GM19238 (cell line): ENCODE data around the gene SNX21.
"Not testable (repeated sequence)": the region's sequence is repeated elsewhere in the genome, so short reads cannot be mapped to it uniquely, and the experiment has no call there.

Experiments
- DNase-seq: peaks from one replicate; pipeline ENCODE4 v3.0.0; 2011; ENCODE audit warnings: low spot score; ENCODE audit not compliant: insufficient read length

The SNX21 gene

DNA sequence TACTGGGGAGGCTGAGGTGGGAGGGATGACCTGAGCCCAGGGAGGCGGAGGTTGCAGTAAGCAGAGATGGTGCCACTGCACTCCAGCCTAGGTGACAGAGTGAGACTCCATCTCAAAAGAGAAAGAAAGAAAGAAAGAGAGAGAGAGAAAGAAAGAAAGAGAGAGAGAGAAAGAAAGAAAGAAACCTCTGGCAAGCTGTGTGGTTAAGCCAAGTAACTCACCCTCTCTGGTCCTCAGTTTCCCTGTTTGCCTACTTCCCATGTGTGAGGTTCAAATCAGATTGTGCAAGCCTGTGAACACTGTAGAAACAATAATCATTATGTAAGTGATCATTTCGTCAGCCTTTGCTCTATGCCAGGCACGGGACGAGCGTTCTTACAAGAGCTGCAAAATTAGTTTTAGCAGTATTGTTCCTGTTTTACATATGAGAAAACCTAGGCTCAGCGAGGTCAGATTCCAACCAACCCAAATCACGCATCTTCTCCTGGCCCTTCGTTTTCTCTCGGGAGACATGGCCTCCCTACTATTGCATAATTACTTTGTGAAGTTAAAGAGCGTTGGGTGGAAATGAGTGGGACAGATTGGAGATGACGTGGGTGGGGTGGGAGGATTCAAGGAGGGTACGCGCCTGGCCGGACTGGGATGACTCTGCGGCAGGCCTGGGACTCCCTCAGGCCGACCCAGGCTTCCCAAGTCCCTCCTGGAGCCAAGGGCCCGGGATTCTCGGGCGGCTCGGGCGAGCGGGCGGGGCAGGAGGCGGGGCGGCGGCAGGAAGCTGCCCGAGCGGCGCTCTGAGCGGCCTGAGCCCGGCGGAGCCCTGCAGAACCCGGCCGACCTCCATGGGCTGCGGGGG lies at the start of gene SNX21:
Gene SNX21 (plus strand): TSS at position 770 of the 853 bp plus-strand sequence. CDS start 121 bp downstream, outside the sequence.
- peak; percentile 48 for DNase-seq

DNA sequence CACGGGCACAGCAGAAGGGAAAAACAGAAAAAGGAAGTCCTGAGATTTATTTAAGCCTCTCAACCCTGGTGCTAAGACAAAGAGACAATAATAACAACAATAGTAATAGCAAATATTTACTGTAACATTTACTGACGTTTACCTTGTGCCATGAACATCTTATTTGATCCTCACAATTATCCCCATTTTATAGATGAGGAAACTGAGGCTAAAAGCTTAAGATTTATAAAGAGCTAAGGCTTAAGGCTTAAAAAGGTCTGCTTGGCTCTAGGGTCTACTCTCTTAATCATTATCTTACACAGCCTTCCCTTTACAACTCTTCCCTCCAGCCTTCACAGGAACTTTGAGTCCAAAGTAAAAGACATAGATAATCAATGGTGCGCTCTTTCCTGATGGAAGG lies 45.2 kb upstream of the SNX21 start:
- no peak for DNase-seq

DNA sequence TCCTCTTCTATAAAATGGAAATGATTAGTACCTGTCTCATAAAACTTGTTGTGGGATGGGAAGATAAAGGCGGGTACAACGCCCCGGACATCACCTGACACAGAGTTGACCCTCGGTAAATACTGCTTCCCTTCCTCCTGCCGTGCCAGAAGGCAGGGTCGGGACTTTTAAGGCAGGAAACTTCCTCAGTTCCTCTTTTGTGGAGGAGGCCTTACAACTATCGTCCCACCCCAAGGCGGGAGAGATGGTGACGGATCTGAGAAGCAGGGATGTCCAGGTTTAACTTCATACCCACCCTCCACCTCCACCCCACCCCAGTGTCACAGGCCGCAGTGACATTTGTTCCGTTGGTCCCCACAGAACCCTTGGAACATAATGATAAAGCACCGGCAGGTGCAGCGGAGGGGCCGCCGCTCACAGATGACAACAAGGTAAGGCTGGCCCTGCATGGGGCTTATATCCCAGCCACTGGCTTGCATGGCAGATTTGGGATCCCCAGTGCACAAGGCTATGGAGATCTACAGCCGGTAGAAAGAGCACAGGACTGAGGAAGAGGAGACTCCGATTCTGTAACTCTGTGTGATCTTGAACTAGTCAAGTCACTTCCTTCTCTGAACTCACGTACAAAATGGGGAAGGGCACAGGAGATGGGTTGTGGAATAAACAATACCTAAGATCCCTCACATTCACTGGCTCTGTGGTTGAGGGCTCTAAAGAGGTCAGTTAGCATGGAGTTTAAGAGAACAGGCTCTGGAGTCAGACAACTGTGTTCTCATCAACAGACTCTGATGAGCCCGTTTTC lies 41.1 kb upstream of the SNX21 start:
- DNase-seq = no peak

DNA sequence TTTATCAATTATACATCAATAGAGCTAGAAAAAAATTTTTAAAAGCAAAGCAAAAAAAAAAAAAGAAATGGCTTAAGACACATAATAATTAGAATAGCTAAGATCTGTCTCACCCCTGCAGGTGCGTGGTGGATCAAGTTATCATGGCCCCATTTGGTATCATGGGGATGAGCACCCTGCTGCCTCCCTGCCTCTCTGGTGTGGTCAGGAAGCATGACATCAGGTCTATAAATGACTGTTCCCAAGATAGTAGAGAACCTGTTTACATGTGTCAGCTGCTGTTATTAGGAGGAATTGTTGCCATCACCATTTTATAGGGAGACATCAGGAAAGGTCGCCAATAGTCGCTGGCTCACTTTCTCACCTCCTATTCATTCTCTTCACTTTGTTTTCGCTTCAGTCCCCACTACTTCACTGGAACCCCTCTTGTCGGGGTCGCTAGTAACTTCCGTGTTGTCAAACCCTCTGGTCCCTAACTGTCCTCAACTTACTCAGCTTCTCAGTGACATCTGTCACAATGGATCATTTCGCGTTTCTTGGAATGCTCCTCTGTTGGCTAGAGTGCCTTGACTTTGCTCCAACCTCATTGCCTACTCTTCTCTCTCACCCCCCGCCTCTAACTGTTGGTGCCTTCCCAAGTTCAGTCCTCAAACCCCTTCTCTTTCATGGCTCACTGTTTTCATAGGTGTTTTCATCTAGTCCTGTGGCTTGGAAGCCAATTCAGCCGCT lies 37.1 kb upstream of the SNX21 start:
- no peak for DNase-seq

DNA sequence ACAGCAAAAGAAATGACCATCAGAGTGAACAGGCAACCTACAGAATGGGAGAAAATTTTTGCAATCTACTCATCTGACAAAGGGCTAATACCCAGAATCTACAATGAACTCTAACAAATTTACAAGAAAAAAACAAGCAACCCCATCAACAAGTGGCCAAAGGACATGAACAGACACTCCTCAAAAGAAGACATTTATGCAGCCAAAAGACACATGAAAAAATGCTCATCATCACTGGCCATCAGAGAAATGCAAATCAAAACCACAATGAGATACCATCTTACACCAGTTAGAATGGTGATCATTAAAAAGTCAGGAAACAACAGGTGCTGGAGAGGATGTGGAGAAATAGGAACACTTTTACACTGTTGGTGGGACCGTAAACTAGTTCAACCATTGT lies 36.1 kb upstream of the SNX21 start:
- not testable (repeated sequence) for DNase-seq

GRCh38 chr20:45797955-45798354 lies 35.6 kb upstream of the SNX21 start:
- not testable (repeated sequence) for DNase-seq

- no peak for DNase-seq
Observed at GRCh38 chr20:45798935-45799642, 34.5 kb upstream of the SNX21 start.

DNA sequence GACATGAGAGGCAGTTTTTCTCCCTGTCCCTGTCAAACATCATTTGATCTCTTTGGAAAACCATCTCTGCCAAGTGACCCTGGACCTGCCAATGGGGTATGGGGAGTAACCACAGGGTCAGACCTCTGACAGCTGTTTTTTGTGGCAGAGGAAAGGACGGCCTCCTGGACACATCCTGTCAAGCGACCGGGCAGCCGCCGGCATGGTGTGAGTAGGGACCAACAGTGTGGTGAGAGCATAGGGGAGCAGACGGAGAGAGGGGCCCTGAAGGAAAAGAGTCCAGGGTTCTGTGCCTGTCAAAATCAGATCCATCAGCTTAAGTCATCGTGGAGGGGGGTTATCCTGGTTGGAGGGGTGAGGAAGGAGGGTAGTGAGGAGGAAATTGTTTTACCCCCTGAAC lies 31.7 kb upstream of the SNX21 start:
- DNase-seq = no peak

GRCh38 chr20:45810191-45810970 lies 23.2 kb upstream of the SNX21 start:
- DNase-seq = no peak

- peak; percentile 98 for DNase-seq
Observed at GRCh38 chr20:45812157-45813005, 21.2 kb upstream of the SNX21 start, which contains the start of gene UBE2C. TSS of gene UBE2C (plus strand) at chr20:45812644. CDS start at chr20:45812696, 52 bp downstream.

- DNase-seq = no peak
Observed at GRCh38 chr20:45813006-45813340, 20.6 kb upstream of the SNX21 start.

DNA sequence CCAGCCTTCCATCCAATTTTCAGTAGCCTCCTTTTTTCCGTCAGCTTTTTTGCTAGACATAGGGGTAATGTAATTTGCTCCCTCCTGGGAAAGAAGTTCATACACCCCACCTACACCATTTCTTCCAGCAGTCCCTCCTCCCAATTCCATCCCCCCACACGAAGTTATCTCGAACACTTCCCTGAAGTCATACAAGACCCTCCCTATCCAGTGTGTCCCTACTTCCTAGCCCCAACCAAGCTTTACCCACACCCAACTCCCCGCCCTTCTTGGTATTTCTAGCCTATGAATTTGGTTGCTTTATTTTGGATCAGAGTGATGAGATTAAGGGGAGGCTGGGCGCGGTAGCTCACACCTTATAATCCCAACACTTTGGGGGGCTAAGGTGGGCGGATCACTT lies 20.1 kb upstream of the SNX21 start:
- DNase-seq = no peak

DNA sequence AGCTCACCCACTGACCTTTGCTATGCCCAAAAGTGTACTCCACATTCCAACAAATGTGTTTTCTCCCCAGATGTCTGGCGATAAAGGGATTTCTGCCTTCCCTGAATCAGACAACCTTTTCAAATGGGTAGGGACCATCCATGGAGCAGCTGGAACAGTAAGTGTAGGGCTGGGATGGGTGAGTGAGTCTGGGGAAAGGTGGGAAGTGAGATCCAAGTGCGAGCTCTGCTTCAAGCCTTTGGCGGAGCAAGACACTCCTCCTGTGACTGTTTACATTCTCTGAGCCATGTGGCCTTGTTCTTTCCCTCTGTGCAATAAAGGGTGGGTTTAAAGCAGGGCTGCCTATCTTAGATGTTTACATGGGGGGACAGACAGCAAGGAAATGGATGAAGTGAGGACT lies 19.3 kb upstream of the SNX21 start:
- no peak for DNase-seq

GRCh38 chr20:45816951-45817350 lies 16.6 kb upstream of the SNX21 start:
- DNase-seq = no peak

DNA sequence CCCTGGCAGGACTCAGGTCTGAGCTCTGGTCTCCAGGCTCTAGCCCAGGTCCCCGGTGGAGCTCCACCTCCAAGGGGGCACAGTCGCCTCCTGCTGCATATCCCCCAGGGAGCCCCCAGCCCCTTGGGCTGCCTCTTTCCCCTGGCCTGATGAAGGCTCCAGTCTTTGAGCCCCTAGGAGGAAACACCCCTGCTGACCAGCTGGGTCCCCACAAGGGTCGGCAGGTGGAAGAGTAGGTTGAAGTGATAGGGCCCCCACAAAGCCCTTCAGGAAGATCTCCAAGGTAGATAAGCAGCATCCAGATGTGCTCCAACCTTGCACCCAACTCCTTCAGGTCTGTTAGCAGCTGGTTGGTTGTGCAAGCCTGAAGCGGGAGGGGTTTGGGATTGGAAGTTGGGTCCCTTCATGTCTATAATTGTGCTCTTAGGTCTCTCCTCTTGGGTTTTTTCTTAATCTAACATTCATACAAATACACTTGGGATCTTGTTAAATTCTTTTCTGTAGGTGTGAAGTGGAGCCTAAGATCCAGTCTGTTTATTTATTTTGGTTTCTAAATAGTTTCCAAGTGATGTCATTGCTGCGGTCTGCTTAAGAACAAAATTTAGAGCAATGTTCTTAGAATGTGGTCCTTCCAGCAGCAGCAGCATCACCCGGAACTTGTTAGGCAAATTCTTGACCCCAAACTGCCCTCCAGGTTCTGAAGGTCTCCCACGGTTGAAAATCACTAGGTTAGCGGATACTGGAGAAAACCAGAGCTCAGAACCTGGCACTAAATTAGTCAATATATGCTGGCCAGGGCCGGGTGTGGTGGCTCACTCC lies 16.0 kb upstream of the SNX21 start:
- no peak for DNase-seq

DNA sequence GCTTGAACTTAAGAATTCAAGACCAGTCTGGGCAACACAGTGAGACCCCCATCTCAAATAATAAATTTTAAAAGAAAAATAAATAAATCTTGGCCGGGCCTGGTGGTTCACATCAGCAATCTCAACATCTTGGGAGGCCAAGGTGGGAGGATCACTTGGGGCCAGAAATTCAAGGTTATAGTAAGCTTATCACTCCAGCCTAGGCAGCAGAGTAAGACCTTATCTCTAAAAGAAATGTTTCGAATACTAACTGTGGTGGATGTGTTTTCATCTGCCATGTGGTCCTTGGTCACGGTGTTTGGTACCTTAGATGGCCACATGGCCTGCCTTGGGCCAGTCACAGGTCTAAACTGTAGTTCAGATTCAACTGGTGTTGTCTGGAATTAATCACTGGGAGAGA lies 15.4 kb upstream of the SNX21 start:
- no peak for DNase-seq

- no peak for DNase-seq
Observed at GRCh38 chr20:45819466-45819865, 14.1 kb upstream of the SNX21 start.

- no peak for DNase-seq
Observed at GRCh38 chr20:45821947-45822346, 11.7 kb upstream of the SNX21 start.

DNA sequence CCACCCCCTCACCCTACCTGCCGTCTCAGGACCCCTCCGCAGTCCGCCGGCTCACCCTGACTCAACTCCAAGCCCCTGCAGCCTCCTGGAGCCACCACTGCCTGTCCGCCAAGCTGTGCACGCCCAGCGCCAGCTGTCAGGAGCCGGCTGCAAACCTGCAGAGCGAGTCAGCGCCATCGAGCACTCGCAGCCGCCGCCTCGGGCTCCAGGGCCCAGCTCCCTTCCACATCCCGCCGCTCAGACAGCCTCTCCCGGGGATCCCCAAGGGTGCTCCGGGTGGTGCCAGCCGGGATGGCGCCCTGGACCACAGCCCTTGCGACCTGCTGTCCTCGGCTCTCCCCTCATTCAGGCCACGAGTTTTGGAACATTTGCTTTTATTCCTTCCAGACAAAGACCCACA lies 10.7 kb upstream of the SNX21 start:
- DNase-seq = no peak
